Fibroblast of lung (primary cell): ENCODE results near the gene PLD1. TPM values are rescaled to one million over a fixed set of nuclear protein-coding genes. Genes with fewer than 3 reads are reported as not detected.
A peak's percentile ranks its signal among the peaks of the same experiment; 100 is the strongest.

Experiments used
- DNase-seq, 2 donors: peaks; one replicate each; pipeline versions ENCODE4 v3.0.0 to v3.0.0-alpha.2; 2010; ENCODE audit warnings: low read depth in 2 of 2
- H2AFZ ChIP-seq: 2 replicates; pipeline ENCODE4 v1.5.1; 2012; ENCODE audit warnings: low read length, control low read depth, inconsistent platforms
- H3K27ac ChIP-seq: 2 replicates; pipeline ENCODE4 v1.5.1; 2011; ENCODE audit warnings: low read length, control low read depth; ENCODE audit not compliant: insufficient read depth
- H3K27me3 ChIP-seq: 2 replicates; pipeline ENCODE4 v1.5.1; 2011; ENCODE audit warnings: mild to moderate bottlenecking, low read length; ENCODE audit not compliant: control insufficient read depth, insufficient read depth
- H3K36me3 ChIP-seq: 2 replicates; pipeline ENCODE4 v1.5.1; 2011; ENCODE audit warnings: low read length; ENCODE audit not compliant: control insufficient read depth, insufficient read depth
- H3K4me1 ChIP-seq: 2 replicates; pipeline ENCODE4 v1.5.1; 2011; ENCODE audit warnings: low read length; ENCODE audit not compliant: control insufficient read depth, insufficient read depth; ENCODE audit errors: extremely low read depth
- H3K4me2 ChIP-seq: 2 replicates; pipeline ENCODE4 v1.5.1; 2011; ENCODE audit warnings: low read length, control low read depth; ENCODE audit not compliant: insufficient read depth; ENCODE audit errors: extremely low read depth
- H3K4me3 ChIP-seq, 4 experiments: fragments of 200-600 bp in 1 of 4; sonication (generic) in 1 of 4; replicated peaks in 1 of 4; 2 replicates each; pipeline ENCODE4 v1.5.1; 2011 to 2016; ENCODE audit warnings: low read length in 4 of 4, low read depth in 3 of 4, mild to moderate bottlenecking in 3 of 4, control low read depth in 2 of 4, inconsistent platforms in 1 of 4, mixed read lengths in 1 of 4; ENCODE audit not compliant: insufficient read depth in 1 of 4; ENCODE audit errors: control extremely low read depth in 1 of 4
- H3K79me2 ChIP-seq: 2 replicates; pipeline ENCODE4 v1.5.1; 2012; ENCODE audit warnings: mild to moderate bottlenecking, low read length, inconsistent platforms; ENCODE audit not compliant: control insufficient read depth, insufficient read depth
- H3K9ac ChIP-seq: 2 replicates; pipeline ENCODE4 v1.5.1; 2011; ENCODE audit warnings: mild to moderate bottlenecking, low read length, control low read depth; ENCODE audit not compliant: insufficient read depth
- H3K9me3 ChIP-seq: 2 replicates; pipeline ENCODE4 v1.5.1; 2012; ENCODE audit warnings: low read depth, low read length; ENCODE audit not compliant: control insufficient read depth, insufficient read depth
- H4K20me1 ChIP-seq: 2 replicates; pipeline ENCODE4 v1.5.1; 2011; ENCODE audit warnings: low read length; ENCODE audit not compliant: control insufficient read depth, insufficient read depth; ENCODE audit errors: extremely low read depth
- CTCF ChIP-seq, 2 donors: IDR thresholded peaks in 1 of 2; conservative IDR thresholded peaks in 1 of 2; 1 replicate in 1 of 2; 2 replicates in 1 of 2; pipeline ENCODE4 v1.5.1; 2011 to 2012; ENCODE audit warnings: low read length in 2 of 2, control low read depth in 1 of 2, inconsistent platforms in 1 of 2, low read depth in 1 of 2, mild to moderate bottlenecking in 1 of 2
- EZH2 ChIP-seq: IDR thresholded peaks from 2 replicates; pipeline ENCODE4 v1.5.1; 2012; ENCODE audit warnings: low read length, control low read depth, mild to moderate bottlenecking; ENCODE audit errors: missing control alignments
- polyA plus RNA-seq, 2 donors: library from polyadenylated mRNA; depleted of rRNA in 1 of 2; stranded (reverse) in 1 of 2; unstranded in 1 of 2; fragments of >200 nt; gene quantifications; 2 replicates each; pipeline ENCODE4 v1.2.1, GENCODE V29; 2011 to 2012; ENCODE audit warnings: missing spikeins in 1 of 2
- total RNA-seq: library from RNA; depleted of rRNA; stranded (reverse); fragments of >200 nt; gene quantifications from 2 replicates; pipeline ENCODE4 v1.2.1, GENCODE V29; 2014

PLD1 gene
- total and polyA plus RNA-seq, 2 donors (not counting 1 experiment from before 2014, with no cell fraction given), result 10.8 to 18.8 TPM

- no peaks in the 10 kb centered on the region for H3K4me1 ChIP-seq
- no peak overlapping the region for H3K27ac ChIP-seq
- no peaks in the 10 kb centered on the region for H3K36me3 ChIP-seq
- TF ChIP-seq CTCF (conservative IDR thresholded peaks at IDR 0.05 in 1 of 2, IDR thresholded peaks at IDR 0.05 in 1 of 2; ENCODE audit: low read depth in 1 of 2, low read length in 2 of 2) (no peak), EZH2 (no peak)
- H3K9me3 ChIP-seq, result no peaks in the 10 kb centered on the region
- no peak for DNase-seq
- no peak overlapping the region for H3K4me2 ChIP-seq
- H3K9ac ChIP-seq, result no peak overlapping the region
- H3K4me3 ChIP-seq, result no peak overlapping the region
- no peaks in the 10 kb centered on the region for H3K79me2 ChIP-seq
- H2AFZ ChIP-seq, result no peak overlapping the region
- no peaks in the 10 kb centered on the region for H4K20me1 ChIP-seq
- H3K27me3 ChIP-seq, result no peaks in the 10 kb centered on the region
Measured at GRCh38 chr3:171649267-171649666, 161.0 kb downstream of the PLD1 start.

GRCh38 chr3:171648069-171648468, 162.2 kb downstream of the PLD1 start:
- no peak overlapping the region for H3K4me2 ChIP-seq
- H3K4me3 ChIP-seq, result no peak overlapping the region
- H3K27me3 ChIP-seq, result no peaks in the 10 kb centered on the region
- no peaks in the 10 kb centered on the region for H3K4me1 ChIP-seq
- H3K36me3 ChIP-seq, result no peaks in the 10 kb centered on the region
- H3K9ac ChIP-seq, result no peak overlapping the region
- DNase-seq, result no peak
- TF ChIP-seq CTCF (conservative IDR thresholded peaks at IDR 0.05 in 1 of 2, IDR thresholded peaks at IDR 0.05 in 1 of 2; ENCODE audit: low read depth in 1 of 2, low read length in 2 of 2), result no peak
- no peaks in the 10 kb centered on the region for H3K9me3 ChIP-seq
- H4K20me1 ChIP-seq, result no peaks in the 10 kb centered on the region
- H3K27ac ChIP-seq, result no peak overlapping the region
- H3K79me2 ChIP-seq, result no peaks in the 10 kb centered on the region
- H2AFZ ChIP-seq, result no peak overlapping the region

GRCh38 chr3:171646357-171647133, 163.7 kb downstream of the PLD1 start:
- no peaks in the 10 kb centered on the region for H3K36me3 ChIP-seq
- peak; percentile 60 to 86 for DNase-seq
- no peak overlapping the region for H3K27ac ChIP-seq
- TF ChIP-seq EZH2 (no peak), CTCF (conservative IDR thresholded peaks at IDR 0.05 in 1 of 2, IDR thresholded peaks at IDR 0.05 in 1 of 2; ENCODE audit: low read depth in 1 of 2, low read length in 2 of 2) (peak; percentile 48 to 60)
- no peaks in the 10 kb centered on the region for H3K79me2 ChIP-seq
- no peaks in the 10 kb centered on the region for H3K9me3 ChIP-seq
- no peaks in the 10 kb centered on the region for H3K4me1 ChIP-seq
- H3K4me2 ChIP-seq, result no peak overlapping the region
- no peak overlapping the region for H3K9ac ChIP-seq
- H3K4me3 ChIP-seq, result no peak overlapping the region
- no peak overlapping the region for H2AFZ ChIP-seq
- no peaks in the 10 kb centered on the region for H4K20me1 ChIP-seq
- H3K27me3 ChIP-seq, result no peaks in the 10 kb centered on the region
